ENCODE measurements around the gene XK.
"Not testable (repeated sequence)": the region's sequence is repeated elsewhere in the genome, so short reads cannot be mapped to it uniquely, and the experiment has no call there.

XK gene

GRCh38 chrX:37685381-37686359, at the start of gene XK:
XK (plus strand) TSS chrX:37685791; CDS start chrX:37685962, 171 bp downstream.
- DNase-seq: peak; percentile 57

GRCh38 chrX:37638047-37638446, 47.5 kb upstream of the XK start:
- no peak for DNase-seq

DNA sequence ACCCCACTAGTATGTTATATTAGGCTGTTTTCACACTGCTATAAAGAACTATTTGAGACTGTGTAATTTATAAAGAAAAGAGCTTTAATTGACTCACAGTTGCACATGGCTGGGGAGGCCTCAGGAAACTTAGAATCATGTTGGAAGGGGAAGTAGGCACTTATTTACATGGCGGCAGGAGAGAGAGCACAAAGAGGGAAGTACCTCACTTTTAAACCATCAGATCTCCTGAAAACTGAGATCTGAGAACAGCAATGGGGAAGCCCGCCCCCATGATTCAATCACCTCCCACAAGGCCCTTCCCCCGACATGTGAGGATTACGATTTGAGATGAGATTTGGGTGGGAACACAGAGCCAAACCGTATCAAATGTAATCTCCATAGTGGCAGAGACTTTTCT, 45.4 kb upstream of the XK start:
- no peak for DNase-seq

DNA sequence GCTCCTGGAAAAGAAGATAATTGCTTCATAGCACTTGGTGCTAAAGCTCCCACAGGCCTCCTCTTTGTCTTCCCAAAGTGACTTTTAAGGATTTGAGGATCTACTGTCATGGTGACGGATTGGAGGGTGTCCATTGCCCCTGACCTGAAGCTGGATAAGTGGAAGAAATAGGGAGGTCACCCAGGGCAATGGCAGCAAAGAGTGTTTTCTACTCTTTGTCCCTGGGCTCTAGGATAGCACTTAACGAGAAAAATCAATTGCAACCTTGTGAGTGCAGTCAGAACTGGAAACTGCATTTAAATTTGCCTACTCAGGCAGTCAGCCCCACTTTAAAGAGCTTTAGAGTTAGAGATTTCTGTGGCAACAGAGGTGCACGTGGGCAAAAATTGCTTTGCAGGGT, 43.7 kb upstream of the XK start:
- DNase-seq: no peak

DNA sequence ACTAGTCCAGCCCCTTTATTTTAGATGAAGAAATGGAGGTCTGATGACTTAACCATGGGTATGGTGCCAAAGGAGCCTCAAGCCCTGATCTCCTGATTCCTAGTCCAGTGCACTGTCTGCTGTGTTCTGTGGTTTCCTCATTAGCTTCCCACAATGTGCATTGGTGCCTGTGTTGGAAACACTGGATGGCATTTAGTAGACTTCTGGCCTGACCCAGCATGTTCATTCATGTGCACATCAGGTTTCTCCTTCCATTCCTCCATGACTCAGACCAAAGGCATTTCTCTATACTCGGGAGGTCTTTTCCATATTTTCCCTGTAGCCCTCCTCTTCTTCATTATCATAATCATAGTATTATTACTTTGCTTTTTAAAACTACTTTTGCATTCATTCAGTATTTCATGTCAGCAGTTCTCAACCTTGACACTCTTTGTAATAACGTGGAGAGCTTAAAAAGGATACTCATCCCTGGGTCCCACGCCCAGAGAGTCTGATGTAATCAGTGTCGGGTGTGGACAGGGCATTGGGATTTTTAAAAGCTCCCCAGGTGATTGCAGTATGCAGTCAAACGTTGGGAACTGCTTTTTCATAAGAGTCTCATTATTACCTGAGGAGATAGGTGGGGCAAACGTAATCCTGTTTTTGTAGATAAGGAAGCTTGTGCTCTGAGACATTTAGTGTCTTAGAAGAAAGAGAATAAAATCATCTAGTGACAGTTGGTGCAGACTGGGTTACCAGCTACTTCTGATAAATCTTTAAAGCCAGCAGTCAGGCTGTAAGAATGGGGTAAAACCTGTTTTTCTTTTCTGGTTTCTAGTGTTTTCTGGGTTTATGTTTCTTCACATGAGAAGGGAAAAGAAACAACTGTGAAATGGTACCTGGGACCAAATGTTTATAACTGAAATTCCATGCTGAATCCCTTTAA, 40.9 kb upstream of the XK start:
- no peak for DNase-seq

DNA sequence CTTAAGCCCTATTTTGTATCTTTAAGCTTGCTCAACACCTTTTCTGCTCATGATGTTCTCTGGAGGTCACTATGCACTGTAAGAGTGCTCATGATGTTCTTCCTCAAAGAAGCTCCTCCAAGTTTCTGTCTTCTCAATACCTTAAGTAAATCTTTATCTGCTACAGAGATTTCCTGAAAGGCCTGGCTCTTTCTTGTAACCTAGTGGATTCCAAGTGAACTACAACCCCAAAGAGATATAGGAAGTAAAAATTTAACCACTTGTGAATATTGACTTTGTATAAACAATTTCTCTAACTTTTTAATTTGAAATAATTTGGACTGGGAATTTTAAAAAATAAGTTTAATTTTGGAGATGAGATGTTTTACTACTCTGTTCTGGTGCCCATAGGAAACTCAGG, 39.3 kb upstream of the XK start:
- no peak for DNase-seq

- DNase-seq: not testable (repeated sequence)
These were observed 34.7 kb upstream of the XK start for GRCh38 chrX:37650879-37651278.

DNA sequence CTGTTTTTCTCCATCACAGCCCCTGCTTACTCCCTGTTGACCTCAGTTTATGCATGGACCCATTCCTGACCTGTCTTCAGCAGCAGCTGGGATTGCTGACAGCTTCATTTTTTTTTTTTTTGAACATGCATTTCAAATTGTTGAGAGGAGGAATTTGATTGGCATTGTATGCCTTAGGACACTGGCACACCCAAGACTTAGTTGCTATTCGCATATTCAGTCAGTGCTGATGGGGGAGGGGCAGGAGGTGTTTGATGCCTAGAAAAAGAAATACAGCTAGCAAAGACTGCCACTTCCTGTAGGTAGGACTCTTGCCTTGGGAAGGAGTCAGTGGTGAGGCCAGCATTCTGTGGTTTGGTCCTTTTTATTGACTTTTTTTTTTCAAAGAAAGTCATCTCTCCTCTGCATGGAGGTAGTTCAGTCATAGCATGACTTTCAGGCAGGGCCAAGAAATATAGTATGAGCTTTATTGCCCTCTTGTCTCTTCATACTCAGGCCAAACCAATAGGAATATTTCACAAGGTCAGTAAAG, 33.6 kb upstream of the XK start:
- no peak for DNase-seq

GRCh38 chrX:37652589-37653231, 32.9 kb upstream of the XK start:
- DNase-seq: no peak

GRCh38 chrX:37653397-37654085, 32.0 kb upstream of the XK start:
- no peak for DNase-seq

DNA sequence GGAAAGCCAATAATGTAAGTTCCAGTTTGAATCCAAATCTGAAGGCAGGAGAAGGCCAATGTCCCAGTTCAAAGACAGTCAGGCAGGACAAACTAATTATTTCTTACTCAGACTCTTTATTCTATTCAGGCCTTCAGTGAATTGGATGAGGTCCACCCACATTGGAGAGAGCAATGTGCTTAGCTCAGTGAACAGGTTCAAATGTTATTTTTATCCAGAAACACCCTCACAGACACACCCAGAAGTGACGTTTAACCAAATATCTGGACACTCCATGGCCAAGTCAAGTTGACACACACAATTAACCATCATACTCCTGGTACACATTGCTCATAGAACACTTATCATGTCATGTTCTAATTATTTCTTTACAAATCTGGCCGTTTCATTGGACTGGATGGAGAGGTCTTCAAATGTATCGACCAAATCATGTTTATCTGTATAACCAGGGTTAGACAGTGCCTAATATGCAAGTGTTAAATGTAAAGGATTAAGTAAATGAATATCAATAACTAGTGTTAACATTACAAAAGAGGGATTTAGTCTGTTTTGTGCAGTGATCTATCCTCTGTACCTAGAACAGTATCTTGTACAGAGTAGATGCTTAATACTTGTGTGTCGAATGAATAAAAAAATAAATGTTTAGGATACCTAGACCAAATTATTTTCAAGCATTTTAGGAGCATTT, 27.1 kb upstream of the XK start:
- DNase-seq: no peak

DNA sequence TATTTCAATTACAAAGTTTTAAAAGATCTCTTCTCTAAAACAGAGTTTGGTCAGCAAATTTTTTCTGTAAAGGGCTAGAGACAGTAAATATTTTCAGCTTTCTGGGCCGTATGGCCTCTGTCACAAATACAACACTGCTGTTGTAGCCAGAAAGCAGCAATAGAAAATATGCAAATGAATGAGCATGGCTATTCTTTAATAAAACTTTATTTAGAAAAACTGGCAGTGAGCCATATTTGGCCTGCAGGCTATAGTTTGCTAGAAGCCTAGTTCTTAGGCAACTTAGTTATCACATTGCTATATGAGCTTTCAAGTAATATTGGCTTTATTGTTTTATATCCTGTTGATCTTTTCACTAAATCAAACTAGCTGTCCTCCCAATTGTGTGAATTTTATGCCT, 26.5 kb upstream of the XK start:
- DNase-seq: no peak

- DNase-seq: no peak
These were observed 23.4 kb upstream of the XK start for GRCh38 chrX:37662181-37662580.

DNA sequence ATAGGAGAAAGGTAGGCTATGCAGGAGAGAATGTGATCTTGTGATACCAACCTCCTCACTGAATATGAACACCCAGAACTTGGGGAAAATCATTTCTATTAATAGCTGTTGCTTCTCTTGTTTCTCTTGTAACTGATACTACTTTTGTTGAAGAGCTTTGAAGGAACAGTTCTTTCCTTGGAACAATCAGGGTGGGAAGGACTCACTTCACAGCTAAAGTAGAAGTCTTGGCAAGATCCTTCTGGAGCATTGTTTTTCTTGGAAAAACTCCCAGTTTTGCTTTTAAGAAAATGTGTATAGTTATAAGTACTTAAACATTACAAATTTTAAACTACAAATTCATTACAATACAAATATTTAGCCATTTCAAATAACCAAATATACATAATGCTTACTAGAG, 19.1 kb upstream of the XK start:
- DNase-seq: no peak

- DNase-seq: no peak
These were observed 18.4 kb upstream of the XK start for GRCh38 chrX:37667141-37667540.

GRCh38 chrX:37672563-37672962, 13.0 kb upstream of the XK start:
- no peak for DNase-seq

GRCh38 chrX:37676811-37677210, 8.8 kb upstream of the XK start:
- no peak for DNase-seq

GRCh38 chrX:37677243-37677642, 8.3 kb upstream of the XK start:
- no peak for DNase-seq

DNA sequence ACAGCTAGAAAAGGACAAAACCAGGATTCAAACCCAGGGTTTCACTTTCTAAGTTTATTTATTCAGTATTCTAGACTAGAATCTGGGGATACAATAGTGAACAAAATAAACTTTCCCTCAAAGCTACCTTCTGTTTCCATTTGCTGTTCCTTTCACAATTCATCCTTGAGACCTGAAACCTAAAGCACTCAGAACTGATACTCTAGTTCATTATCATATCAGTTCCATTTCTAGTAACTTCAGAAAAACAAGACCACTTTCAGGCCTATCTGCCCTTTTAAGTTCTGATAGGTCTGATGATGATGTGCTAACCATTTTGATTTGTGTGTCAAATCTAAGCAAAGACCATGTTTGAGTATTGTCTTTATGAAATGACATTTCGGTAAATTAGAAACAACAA, 7.8 kb upstream of the XK start:
- DNase-seq: no peak

DNA sequence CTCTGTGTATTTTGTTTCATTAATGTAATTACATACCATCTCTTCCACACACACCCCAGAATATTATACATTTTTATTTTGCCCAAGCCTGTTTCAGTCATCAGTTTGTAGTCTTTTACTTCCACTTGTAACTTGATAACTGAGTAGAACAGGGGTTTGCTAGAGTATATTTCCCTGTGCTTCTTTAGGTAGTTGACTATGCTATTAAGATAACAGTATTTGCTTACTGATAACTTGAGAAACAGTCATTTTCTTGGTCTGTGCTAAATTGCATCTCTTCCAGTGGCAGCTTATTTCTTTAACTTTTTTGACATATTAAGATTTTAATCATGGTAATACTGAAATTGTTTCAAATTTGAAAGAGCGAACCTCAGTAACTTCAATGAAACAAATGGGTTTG, 7.0 kb upstream of the XK start:
- no peak for DNase-seq

- no peak for DNase-seq
These were observed 6.4 kb upstream of the XK start for GRCh38 chrX:37679230-37679629.

GRCh38 chrX:37679888-37680287, 5.7 kb upstream of the XK start:
- no peak for DNase-seq

All from NCI-H510A (cell line).